Subcutaneous adipose tissue (tissue), 4 donors: ENCODE results near the gene ADAMTS2. TPM values are rescaled to one million over a fixed set of nuclear protein-coding genes. Genes with fewer than 3 reads are reported as not detected.

Experiments used
- total RNA-seq, 4 donors: library from RNA; depleted of rRNA; stranded (reverse); fragments of >200 nt; gene quantifications; one replicate each; pipeline ENCODE4 v1.1.0, GENCODE V29; 2016
- TF ChIP-seq, protein P1 (sequence below): fragments of 450-650 bp; IDR thresholded peaks from one replicate; pipeline ENCODE4 v1.5.1; 2016; ENCODE audit warnings: low read depth, mild to moderate bottlenecking, control low read depth, antibody characterized with exemption, moderate library complexity

ADAMTS2 gene
- total RNA-seq, 4 donors from 2014 or later = 26.7 to 56.5 (median 46.6) TPM

DNA sequence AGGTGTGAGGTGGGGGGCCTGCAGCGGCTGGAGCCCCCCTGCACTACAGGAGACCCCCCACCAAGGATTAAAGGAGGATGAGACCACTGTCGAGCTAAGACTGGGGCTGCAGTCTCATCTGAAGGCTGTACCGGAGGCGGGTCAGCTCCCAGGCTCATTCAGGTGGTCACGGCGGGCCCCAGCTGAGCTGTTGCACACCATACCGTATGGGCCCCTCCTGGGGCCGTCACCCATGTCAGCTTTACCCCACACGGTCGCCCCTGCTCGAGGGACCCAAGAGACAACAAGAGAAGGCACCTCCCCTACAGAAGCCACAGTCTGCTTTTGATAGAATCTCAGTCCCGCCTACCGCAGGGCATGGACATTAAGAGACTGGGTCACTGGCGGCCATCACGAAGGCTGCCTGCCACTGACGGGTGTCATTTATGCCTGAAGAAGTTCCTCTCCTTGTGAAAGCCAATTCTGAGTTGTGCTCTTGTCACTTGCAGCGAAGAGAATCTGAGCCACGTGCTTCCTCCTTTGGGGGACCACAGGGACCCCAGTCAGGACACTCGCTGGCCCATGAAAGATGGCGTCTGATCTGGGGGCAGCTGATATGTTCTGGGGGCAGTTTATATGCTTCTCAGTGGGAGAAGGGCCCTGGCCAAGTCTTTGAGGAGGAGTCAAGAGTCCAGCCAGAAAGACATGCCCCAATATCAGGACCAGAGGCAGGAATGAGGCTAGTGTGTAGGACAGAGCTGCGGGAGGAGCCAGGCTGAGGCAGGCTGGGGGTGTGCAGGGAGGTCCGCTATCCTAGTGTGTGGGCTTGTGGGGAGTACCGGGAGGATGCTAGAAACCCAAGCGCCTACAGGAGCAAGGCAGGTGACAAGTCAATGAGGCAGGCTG, 182.7 kb downstream of the ADAMTS2 start:
- TF ChIP-seq, protein P1, sequence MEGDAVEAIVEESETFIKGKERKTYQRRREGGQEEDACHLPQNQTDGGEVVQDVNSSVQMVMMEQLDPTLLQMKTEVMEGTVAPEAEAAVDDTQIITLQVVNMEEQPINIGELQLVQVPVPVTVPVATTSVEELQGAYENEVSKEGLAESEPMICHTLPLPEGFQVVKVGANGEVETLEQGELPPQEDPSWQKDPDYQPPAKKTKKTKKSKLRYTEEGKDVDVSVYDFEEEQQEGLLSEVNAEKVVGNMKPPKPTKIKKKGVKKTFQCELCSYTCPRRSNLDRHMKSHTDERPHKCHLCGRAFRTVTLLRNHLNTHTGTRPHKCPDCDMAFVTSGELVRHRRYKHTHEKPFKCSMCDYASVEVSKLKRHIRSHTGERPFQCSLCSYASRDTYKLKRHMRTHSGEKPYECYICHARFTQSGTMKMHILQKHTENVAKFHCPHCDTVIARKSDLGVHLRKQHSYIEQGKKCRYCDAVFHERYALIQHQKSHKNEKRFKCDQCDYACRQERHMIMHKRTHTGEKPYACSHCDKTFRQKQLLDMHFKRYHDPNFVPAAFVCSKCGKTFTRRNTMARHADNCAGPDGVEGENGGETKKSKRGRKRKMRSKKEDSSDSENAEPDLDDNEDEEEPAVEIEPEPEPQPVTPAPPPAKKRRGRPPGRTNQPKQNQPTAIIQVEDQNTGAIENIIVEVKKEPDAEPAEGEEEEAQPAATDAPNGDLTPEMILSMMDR = no peak

DNA sequence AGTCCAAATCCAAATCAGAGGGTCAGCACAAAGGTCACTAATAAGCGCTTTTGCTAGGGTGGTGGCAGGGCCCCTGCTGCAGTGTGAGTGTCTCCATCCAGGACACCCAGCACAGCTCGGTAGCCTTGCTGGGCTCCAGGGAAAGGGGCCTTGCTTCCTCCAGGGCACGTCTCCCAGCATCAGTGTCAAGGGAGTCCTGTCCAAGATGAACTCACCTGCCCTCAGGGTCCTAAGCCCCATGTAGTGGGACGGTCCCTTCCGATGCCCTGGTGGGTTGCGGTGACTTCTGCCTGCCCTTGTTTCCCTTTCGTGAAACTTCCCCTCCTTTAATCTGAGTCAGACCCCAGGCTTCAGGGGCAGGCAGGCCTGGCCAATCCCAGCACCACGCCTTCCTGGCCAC, 183.4 kb downstream of the ADAMTS2 start:
- TF ChIP-seq, protein P1 = no peak

DNA sequence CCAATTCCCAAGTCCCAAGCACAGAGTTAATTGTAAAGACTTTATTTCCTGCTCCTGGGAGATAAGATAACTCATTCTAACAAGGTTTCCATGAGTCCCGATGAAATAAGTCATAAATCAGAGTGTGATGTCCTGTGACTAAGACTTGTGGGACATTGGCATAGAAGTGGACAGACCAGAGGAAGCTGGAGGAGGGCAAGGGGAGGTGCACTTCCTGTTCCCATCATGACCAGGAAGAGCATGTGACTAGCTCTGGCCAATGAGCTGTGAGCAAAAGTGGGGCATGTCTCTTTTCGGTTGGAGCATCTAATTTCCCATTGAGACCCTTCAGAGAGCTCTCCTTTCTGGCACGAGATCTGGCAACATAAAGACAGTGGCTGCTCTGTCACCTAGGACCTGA, 184.7 kb downstream of the ADAMTS2 start:
- TF ChIP-seq, protein P1 = no peak

DNA sequence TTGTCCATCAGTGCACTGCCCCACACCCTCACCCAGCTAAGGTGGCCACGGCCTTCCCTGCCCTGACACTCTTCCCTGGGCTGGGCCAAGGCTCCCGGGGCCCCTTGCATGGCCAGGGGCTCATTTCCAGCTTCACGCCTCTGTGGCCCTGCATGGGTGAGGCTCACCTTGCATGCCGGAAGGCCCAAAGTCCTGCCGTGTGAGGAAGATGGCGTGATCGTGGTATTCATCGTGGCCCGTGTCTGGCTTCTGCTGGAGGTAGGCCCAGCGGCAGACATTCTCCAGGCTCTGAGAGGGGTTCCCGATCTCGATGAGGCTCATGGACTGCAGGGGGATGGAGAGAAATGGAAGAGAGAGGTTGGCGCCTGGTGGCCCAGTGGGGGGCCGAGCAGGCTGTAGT, 186.7 kb downstream of the ADAMTS2 start:
- TF ChIP-seq, protein P1 = no peak

DNA sequence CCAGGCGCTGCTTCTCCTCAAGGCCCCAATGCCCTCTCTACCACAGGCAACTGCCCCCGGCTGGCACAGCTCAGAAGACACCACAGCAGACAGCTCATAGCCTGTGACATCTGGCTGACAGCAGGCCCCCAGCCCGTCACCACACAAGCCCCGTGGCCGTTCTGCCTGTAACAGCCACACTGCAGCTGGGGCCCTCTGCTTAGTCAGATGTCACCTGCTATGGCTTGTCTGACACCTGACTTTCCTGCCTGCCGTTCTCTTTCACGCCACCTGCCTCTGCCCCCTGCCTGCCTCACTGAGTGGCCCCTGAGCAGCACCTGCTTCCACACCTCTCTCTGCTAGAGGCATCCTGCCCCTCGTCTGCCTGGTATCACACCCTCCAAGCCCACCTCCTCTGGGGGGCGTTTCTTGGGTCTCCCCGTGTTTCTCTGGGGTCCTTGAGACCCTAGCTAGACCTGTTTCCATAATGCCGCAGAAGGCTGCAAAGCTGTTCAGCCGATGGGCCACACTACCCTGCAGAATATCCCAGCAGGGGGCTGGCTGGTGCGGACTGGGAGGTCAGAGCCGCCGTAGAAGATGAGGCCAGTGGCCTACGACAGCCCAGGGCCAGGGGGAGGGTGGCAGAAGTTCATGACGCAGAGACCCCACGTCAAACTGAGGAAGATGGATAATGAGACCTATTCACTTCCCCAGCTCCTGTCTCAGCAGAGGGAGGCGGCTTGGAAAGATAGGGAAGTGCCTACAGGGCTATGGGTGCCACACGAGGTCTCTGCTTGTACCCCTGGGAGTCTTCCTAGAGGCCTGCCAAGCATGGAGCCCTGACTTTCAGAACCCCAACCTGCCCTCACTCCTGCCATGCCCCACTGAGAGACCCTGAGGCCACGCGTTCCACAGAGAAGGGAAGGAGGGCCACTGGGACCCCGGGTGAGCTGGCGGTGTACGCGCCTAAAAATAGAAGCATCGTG, 190.0 kb downstream of the ADAMTS2 start:
- TF ChIP-seq, protein P1 = no peak

DNA sequence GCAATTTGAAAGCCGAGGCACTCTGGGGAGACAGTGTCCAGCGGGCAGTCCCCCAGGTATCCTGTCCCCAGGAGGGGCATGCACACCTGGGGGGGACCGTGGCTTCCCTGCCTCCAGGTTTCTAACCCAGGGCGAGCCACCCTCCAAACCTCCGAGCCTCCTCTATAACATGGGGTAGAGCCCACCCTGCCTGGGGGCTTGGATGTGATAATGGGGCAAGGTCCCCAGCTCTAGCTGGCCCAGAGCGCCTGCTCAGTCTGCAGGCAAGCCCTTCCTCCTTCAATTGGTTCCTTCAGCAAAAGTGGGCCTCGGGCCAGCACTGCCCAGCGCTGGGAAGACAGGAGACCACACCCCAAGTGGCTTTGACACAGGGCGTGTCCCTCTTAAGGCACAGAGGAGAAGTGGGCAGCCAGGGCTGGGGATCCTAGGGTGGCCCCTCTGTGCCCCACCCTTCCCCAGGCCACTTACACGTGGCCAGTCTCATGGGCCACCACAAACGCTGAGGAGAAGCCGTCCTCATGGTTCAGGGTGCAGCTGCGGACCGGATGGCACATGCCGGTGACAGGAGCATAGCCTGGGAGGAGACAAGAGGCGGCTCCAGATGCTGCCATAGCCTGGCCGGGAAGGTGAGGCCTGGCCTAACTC, 190.8 kb downstream of the ADAMTS2 start:
- TF ChIP-seq, protein P1 = no peak

DNA sequence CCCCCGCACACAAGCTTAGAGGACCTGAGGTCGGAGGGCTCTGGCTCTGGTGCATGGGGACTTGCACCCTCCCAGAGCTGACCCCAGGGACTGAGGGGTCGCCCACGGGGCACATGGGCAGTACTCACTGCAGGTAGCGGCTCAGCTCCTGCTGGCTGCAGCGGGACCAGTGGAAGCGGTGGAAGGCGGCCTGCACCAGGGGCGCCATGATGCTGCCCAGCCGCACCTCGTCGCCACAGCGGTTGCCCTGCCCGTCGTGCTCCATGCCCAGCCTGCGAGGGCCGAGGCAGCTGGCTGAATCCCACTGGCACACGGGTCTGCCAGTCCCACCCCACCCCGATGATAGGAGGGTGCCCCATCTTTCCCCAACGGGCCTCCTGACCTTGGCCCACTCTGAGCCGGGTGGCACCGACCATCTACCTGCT, 191.3 kb downstream of the ADAMTS2 start:
- TF ChIP-seq, protein P1 = no peak
